ENCODE data around the gene PTK7. TPM values are rescaled to one million over a fixed set of nuclear protein-coding genes. Genes with fewer than 3 reads are reported as not detected.

Gene PTK7
- total RNA-seq, 2 experiments from 2014 or later, result 13.0 to 18.5 TPM

DNA sequence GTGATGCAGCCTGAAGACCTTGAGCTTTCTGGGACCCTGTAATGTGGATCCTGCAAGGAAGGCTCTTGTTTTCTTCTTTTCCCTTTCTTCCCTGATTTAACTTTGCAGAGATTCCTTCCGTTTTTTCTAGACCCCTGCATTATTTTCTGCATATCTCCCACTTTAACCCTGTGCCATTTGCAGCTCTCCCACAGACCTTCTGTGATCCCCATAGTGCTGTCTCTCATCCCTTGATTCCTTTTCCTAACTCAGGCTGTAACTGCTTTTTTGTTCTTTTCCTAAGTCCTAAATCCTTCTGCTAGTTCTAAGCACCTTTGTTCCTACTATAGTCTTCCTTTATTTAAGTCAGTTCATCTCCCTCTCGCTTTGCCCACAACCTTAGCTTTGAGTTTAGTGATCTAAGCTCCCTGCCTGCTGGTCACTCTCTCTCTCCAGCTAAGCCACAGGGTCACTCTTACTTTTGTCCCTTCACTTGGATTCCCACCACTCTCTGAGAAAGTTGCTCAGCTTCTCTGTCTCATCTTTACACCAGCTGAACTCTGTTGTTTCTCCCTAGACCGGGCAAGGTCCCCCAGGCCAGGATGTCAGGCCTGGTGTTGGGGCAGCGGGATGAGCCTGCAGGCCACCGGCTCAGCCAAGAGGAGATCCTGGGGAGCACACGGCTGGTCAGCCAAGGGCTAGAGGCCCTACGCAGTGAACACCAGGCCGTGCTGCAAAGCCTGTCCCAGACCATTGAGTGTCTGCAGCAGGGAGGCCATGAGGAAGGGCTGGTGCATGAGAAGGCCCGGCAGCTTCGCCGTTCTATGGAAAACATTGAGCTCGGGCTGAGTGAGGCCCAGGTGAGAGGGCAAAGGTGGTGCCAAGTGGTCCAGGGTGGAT, 15.1 kb upstream of the PTK7 start:
- Histone ChIP-seq H3K4me2 (ENCODE audit: low read length) (peak overlapping the region; percentile 97), H3K4me1 (ENCODE audit: insufficient read depth, low read length, poor library complexity, severe bottlenecking) (peaks cover 17% of the 10 kb centered on the region), H3K36me3 (ENCODE audit: insufficient read depth, low read length) (peaks cover 4% of the 10 kb centered on the region), H3K4me3 (ENCODE audit: low read depth, low read length, poor library complexity, severe bottlenecking) (no peak overlapping the region), H3K27ac (ENCODE audit: low read depth, low read length, poor library complexity, severe bottlenecking) (no peak overlapping the region), H2AFZ (ENCODE audit: low read length) (no peak overlapping the region), H3K9me2 (ENCODE audit: insufficient read depth, low read length) (no peaks in the 10 kb centered on the region), H4K20me1 (ENCODE audit: insufficient read depth, low read length) (no peaks in the 10 kb centered on the region), H3K79me2 (ENCODE audit: insufficient read depth, low read depth, low read length) (peaks cover 17% of the 10 kb centered on the region), H3K9me3 (ENCODE audit: low read length) (no peaks in the 10 kb centered on the region)
- CTCF ChIA-PET (ENCODE audit: unreplicated experiment), result interaction anchor here (0.6 to 1.0 kb wide), 4 partner anchors 82 to 131 kb away, joined by 3 to 4 read pairs (median 3); no protein-coding TSS in a partner anchor
- intact Hi-C loops (cut with micrococcal nuclease; ENCODE audit: unreplicated experiment), result no loop called here
- no peak for DNase-seq (ENCODE audit: low spot score)
- no peak for TF ChIP-seq CTCF (conservative IDR thresholded peaks at IDR 0.05; ENCODE audit: low read length)
- no peak for TF ChIP-seq EZH2phosphoT487 (IDR thresholded peaks at IDR 0.05; ENCODE audit: borderline replicate concordance, low read depth, low read length)
- BruUV-seq (replicated peaks), result no TSS peak
- POLR2A ChIA-PET, result interaction anchor here (0.6 to 0.7 kb wide), 4 partner anchors 66 to 460 kb away, joined by 3 read pairs; no protein-coding TSS in a partner anchor

DNA sequence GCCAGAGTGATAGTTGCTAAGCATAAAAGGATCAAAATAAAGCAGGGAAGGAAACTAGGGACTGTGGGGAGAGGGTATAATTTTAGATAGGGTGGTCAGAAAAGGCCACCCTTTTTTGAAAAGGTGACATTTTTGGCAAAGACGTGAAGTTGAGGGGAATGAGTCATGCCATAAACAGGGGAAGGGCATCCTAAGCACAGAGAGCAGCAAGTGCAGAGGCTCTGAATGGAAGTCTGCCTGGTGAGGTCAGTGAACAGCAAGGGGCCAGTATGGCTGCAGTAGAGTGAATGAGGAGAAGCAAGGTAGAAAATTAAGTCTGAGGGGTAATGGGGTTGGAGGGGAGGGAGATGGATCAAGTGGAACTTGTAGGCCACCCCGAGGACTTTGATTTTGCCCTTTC, 14.3 kb upstream of the PTK7 start:
- Histone ChIP-seq H3K36me3 (ENCODE audit: insufficient read depth, low read length) (no peaks in the 10 kb centered on the region), H3K4me3 (ENCODE audit: low read depth, low read length, poor library complexity, severe bottlenecking) (no peak overlapping the region), H3K9me2 (ENCODE audit: insufficient read depth, low read length) (no peaks in the 10 kb centered on the region), H3K27ac (ENCODE audit: low read depth, low read length, poor library complexity, severe bottlenecking) (no peak overlapping the region), H3K9me3 (ENCODE audit: low read length) (no peaks in the 10 kb centered on the region), H3K79me2 (ENCODE audit: insufficient read depth, low read depth, low read length) (peaks cover 17% of the 10 kb centered on the region), H4K20me1 (ENCODE audit: insufficient read depth, low read length) (no peaks in the 10 kb centered on the region), H2AFZ (ENCODE audit: low read length) (no peak overlapping the region), H3K4me2 (ENCODE audit: low read length) (no peak overlapping the region), H3K4me1 (ENCODE audit: insufficient read depth, low read length, poor library complexity, severe bottlenecking) (peaks cover 17% of the 10 kb centered on the region)
- DNase-seq (ENCODE audit: low spot score), result no peak
- intact Hi-C loops (cut with micrococcal nuclease; ENCODE audit: unreplicated experiment), result no loop called here
- no TSS peak for BruUV-seq (replicated peaks)
- ChIA-PET POLR2A (interaction anchor here (0.7 kb wide), 1 partner anchor 92 kb away, joined by 3 read pairs; no protein-coding TSS in a partner anchor), CTCF (ENCODE audit: unreplicated experiment) (interaction anchor here (0.6 kb wide), 1 partner anchor 132 kb away, joined by 3 read pairs; no protein-coding TSS in a partner anchor)
- TF ChIP-seq EZH2phosphoT487 (IDR thresholded peaks at IDR 0.05; ENCODE audit: borderline replicate concordance, low read depth, low read length), result no peak
- no peak for TF ChIP-seq CTCF (conservative IDR thresholded peaks at IDR 0.05; ENCODE audit: low read length)

GRCh38 chr6:43062818-43063217, 13.3 kb upstream of the PTK7 start:
- ChIA-PET CTCF (ENCODE audit: unreplicated experiment) (no interaction called here), POLR2A (no interaction called here)
- no TSS peak for BruUV-seq (replicated peaks)
- no peaks in the 10 kb centered on the region for H3K9me3 ChIP-seq (ENCODE audit: low read length)
- DNase-seq (ENCODE audit: low spot score), result no peak
- TF ChIP-seq CTCF (conservative IDR thresholded peaks at IDR 0.05; ENCODE audit: low read length) (no peak), EZH2phosphoT487 (IDR thresholded peaks at IDR 0.05; ENCODE audit: borderline replicate concordance, low read depth, low read length) (no peak)
- no peaks in the 10 kb centered on the region for H3K36me3 ChIP-seq (ENCODE audit: insufficient read depth, low read length)
- H3K27ac ChIP-seq (ENCODE audit: low read depth, low read length, poor library complexity, severe bottlenecking), result no peak overlapping the region
- no peaks in the 10 kb centered on the region for H3K9me2 ChIP-seq (ENCODE audit: insufficient read depth, low read length)
- H3K79me2 ChIP-seq (ENCODE audit: insufficient read depth, low read depth, low read length), result peaks cover 13% of the 10 kb centered on the region
- no peak overlapping the region for H3K4me3 ChIP-seq (ENCODE audit: low read depth, low read length, poor library complexity, severe bottlenecking)
- H3K4me1 ChIP-seq (ENCODE audit: insufficient read depth, low read length, poor library complexity, severe bottlenecking), result peaks cover 15% of the 10 kb centered on the region
- intact Hi-C loops (cut with micrococcal nuclease; ENCODE audit: unreplicated experiment), result no loop called here
- no peak overlapping the region for H3K4me2 ChIP-seq (ENCODE audit: low read length)
- no peak overlapping the region for H2AFZ ChIP-seq (ENCODE audit: low read length)
- no peaks in the 10 kb centered on the region for H4K20me1 ChIP-seq (ENCODE audit: insufficient read depth, low read length)

All from OCI-LY7 (cell line).